PC-9 (cell line): ENCODE results near the gene PRELID1.

ENCODE experiments used
- CTCF ChIP-seq: fragments of 200-600 bp; sonication (generic); conservative IDR thresholded peaks from 2 replicates; pipeline ENCODE4 v1.6.1; 2017; ENCODE audit warnings: mixed run types, antibody characterized with exemption, mild to moderate bottlenecking, moderate library complexity
- EZH2 ChIP-seq: fragments of 200-600 bp; sonication (generic); IDR thresholded peaks from 2 replicates; pipeline ENCODE4 v1.8.0; 2017; ENCODE audit warnings: antibody characterized with exemption, low read depth

DNA sequence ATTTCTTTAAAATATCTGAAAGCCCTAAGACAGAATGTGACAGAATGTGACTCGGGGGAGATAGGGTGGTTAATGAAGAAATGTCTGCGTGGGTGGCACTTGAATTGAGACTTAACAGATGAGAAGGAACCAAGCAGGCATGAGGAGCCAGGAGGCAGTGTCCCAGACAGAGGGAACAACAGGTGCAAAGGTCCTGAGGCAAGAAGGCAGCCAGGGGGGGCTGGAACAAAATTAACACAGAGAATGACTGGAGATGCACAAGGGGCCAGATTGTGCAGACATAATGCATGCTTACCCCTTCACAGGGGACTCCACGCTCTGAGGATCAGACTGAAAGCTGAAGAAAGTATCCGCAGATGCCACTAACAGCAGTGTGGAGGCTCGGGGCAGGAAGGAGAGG is 46.2 kb downstream of the PRELID1 start:
- TF ChIP-seq CTCF (no peak), EZH2 (no peak)
